ENCODE results near the gene ADCY7.

DNA sequence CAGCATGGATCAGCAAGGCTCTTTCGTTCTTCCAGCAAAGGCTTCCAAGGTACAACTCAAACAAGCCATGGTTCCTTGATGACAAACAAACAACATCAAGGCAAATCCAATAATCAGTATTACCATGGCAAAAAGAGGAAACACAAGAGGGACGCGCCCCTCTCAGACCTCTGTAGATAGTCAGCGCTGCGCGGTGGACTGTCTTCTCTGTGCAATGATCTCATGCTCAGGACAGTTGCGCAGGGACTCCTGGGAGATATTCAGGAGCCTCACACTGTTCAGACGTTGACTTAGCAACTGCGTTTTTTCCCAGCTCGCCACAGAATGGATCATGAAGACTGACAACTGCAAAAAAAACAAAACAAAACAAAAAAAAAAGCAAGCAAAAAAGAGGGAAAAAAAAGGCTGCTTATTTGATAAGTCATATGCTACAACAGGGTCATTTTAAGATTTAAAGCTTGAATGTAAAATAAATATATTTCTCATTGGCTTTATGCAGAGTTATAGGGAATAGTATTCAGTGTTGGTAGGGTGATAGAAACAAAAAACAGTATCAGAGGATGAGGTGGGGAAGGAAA lies 37.1 kb upstream of the ADCY7 start:
- TF ChIP-seq, protein P1, sequence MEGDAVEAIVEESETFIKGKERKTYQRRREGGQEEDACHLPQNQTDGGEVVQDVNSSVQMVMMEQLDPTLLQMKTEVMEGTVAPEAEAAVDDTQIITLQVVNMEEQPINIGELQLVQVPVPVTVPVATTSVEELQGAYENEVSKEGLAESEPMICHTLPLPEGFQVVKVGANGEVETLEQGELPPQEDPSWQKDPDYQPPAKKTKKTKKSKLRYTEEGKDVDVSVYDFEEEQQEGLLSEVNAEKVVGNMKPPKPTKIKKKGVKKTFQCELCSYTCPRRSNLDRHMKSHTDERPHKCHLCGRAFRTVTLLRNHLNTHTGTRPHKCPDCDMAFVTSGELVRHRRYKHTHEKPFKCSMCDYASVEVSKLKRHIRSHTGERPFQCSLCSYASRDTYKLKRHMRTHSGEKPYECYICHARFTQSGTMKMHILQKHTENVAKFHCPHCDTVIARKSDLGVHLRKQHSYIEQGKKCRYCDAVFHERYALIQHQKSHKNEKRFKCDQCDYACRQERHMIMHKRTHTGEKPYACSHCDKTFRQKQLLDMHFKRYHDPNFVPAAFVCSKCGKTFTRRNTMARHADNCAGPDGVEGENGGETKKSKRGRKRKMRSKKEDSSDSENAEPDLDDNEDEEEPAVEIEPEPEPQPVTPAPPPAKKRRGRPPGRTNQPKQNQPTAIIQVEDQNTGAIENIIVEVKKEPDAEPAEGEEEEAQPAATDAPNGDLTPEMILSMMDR (IDR thresholded peaks at IDR 0.05): no peak
- TF ChIP-seq POLR2A (IDR thresholded peaks at IDR 0.05): no peak
